ENCODE measurements around the gene ALX1. TPM values are rescaled to one million over a fixed set of nuclear protein-coding genes. Genes with fewer than 3 reads are reported as not detected.

The ALX1 gene
- total RNA-seq, 1 experiment from 2014 or later: 2.1 TPM

DNA sequence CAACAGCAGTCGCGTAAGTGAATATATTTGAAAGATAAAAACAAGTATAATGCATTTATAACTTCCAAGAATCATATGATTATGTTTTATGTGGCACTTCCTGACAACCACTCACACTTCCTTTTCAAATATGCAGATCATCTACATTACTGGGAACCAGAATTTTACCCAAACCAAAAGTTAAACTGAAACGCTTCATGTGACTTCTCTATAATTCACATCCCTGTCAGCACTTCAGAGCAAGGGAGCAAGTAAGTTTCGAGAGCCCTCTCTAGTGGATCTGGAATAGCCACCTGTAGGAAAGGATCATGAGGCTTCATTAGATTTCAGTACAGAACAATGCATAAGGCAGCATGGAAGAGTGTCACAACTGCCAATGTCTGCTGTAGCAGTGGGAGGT, 13.7 kb upstream of the ALX1 start:
- no peaks in the 10 kb centered on the region for H3K79me2 ChIP-seq (ENCODE audit: insufficient read depth, low read length)
- no peaks in the 10 kb centered on the region for H3K27me3 ChIP-seq (ENCODE audit: insufficient read depth, low read length)
- H2BK5ac ChIP-seq (ENCODE audit: insufficient read length, low read length): no peak overlapping the region
- H3K23ac ChIP-seq (ENCODE audit: insufficient read length, low read depth, low read length): no peak overlapping the region
- no peak overlapping the region for H2BK12ac ChIP-seq (ENCODE audit: insufficient read length, low read depth, low read length)
- Mint-ChIP-seq H3K36me3 (ENCODE audit: insufficient read depth in 1 of 3, low read depth in 3 of 3) (no peaks in the 10 kb centered on the region), H3K4me1 (no peaks in the 10 kb centered on the region), H3K9me3 (no peaks in the 10 kb centered on the region), H3K27ac (no peak overlapping the region), H3K27me3 (ENCODE audit: low read depth) (peaks cover 14% of the 10 kb centered on the region), H3K4me3 (no peak overlapping the region)
- no peaks in the 10 kb centered on the region for H3K79me1 ChIP-seq (ENCODE audit: insufficient read depth, low read depth, low read length, poor library complexity, severe bottlenecking)
- no peak overlapping the region for H4K91ac ChIP-seq (ENCODE audit: insufficient read length, low read depth, low read length)
- no peak overlapping the region for H2AK5ac ChIP-seq (ENCODE audit: insufficient read length, low read length)
- no peak overlapping the region for H3K27ac ChIP-seq (ENCODE audit: insufficient read length, low read depth, low read length)
- no peak overlapping the region for H2AFZ ChIP-seq (ENCODE audit: low read length)
- H4K5ac ChIP-seq (ENCODE audit: insufficient read length, low read depth, low read length): no peak overlapping the region
- H3K9me3 ChIP-seq (ENCODE audit: control insufficient read depth, low read depth, low read length): no peaks in the 10 kb centered on the region
- H4K20me1 ChIP-seq (ENCODE audit: control insufficient read depth, insufficient read depth, insufficient read length): no peaks in the 10 kb centered on the region
- H3K9ac ChIP-seq (ENCODE audit: extremely low read depth, insufficient read length, low read length): no peak overlapping the region
- no peak overlapping the region for H2BK15ac ChIP-seq (ENCODE audit: low read depth, low read length)
- H3K4me1 ChIP-seq (ENCODE audit: insufficient read depth, low read length): no peaks in the 10 kb centered on the region
- no peak overlapping the region for H3K56ac ChIP-seq (ENCODE audit: insufficient read length, low read depth, low read length)
- no peak overlapping the region for H3K4me2 ChIP-seq (ENCODE audit: insufficient read depth, insufficient read length, low read length)
- no peak overlapping the region for H4K8ac ChIP-seq (replicated peaks; ENCODE audit: insufficient read length, low read depth, low read length)
- no peak overlapping the region for H3K18ac ChIP-seq (ENCODE audit: insufficient read length, low read depth, low read length)
- H3T11ph ChIP-seq (ENCODE audit: low read length): no peak overlapping the region
- DNase-seq: no peak
- H3K14ac ChIP-seq (ENCODE audit: insufficient read depth, low read length): no peak overlapping the region
- TF ChIP-seq CTCF (conservative IDR thresholded peaks at IDR 0.05): no peak
- H3K4ac ChIP-seq (ENCODE audit: low read depth, low read length): no peak overlapping the region
- no peak overlapping the region for H2BK20ac ChIP-seq (ENCODE audit: low read depth, low read length, poor library complexity, severe bottlenecking)
- no CpG with 5 or more reads among the region's 4 CpGs for WGBS (ENCODE audit: extremely low coverage, insufficient read length, low lambda C conversion rate)
- no peaks in the 10 kb centered on the region for H3K23me2 ChIP-seq (ENCODE audit: insufficient read length, low read depth, low read length, poor library complexity, severe bottlenecking)
- H2BK120ac ChIP-seq (ENCODE audit: low read depth, low read length, poor library complexity, severe bottlenecking): no peak overlapping the region

All from H9 (cell line).